Measurements from ENCODE around the gene SH2D3A.
A peak's percentile ranks its signal among the peaks of the same experiment; 100 is the strongest.

The SH2D3A gene

DNA sequence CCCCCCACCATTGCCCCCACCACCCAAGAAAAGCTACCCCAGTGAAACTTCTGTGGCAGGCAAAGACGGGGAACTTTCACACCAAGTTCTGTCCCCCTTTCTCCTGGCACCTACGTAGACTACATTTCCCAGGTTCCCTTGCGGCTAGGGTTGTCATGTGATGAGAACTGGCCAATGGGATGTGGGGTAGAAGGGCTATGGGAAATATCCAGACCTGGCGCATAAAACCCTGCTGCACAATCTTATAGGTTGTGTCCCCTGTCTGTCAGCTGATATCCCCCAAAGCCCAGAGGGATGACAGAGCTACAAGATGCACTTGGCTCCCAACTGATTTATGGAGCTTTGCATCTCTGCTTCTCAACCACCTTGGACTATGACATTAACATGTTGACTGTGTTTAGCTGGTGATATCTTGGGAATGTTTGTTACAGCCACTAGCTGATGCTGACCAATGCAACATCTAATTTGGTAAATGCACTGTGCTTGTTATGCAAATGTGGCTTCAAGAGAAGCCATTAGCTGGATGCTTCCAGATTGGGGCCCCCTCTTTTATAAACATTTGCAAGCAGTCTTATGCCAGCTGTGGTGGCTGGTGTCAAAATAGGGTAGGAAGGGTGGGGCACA is 6.1 kb downstream of the SH2D3A start:
- no peak overlapping the region for H3K4me3 ChIP-seq (ENCODE audit: low read depth, low read length)
- peak; percentile 37 for DNase-seq (ENCODE audit: low read depth)
- TF ChIP-seq MYC (IDR thresholded peaks at IDR 0.05; ENCODE audit: low read depth, low read length) = no peak
- TF ChIP-seq MAX (IDR thresholded peaks at IDR 0.05; ENCODE audit: low read depth, low read length) = peak; percentile 24; the same call in 1 of the 2 replicates
- TF ChIP-seq POLR2A (IDR thresholded peaks at IDR 0.05; ENCODE audit: extremely low read depth, insufficient read length) = no peak
- TF ChIP-seq, protein P1, sequence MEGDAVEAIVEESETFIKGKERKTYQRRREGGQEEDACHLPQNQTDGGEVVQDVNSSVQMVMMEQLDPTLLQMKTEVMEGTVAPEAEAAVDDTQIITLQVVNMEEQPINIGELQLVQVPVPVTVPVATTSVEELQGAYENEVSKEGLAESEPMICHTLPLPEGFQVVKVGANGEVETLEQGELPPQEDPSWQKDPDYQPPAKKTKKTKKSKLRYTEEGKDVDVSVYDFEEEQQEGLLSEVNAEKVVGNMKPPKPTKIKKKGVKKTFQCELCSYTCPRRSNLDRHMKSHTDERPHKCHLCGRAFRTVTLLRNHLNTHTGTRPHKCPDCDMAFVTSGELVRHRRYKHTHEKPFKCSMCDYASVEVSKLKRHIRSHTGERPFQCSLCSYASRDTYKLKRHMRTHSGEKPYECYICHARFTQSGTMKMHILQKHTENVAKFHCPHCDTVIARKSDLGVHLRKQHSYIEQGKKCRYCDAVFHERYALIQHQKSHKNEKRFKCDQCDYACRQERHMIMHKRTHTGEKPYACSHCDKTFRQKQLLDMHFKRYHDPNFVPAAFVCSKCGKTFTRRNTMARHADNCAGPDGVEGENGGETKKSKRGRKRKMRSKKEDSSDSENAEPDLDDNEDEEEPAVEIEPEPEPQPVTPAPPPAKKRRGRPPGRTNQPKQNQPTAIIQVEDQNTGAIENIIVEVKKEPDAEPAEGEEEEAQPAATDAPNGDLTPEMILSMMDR (IDR thresholded peaks at IDR 0.05; ENCODE audit: low read depth, low read length) = no peak

- no peak overlapping the region for H3K4me3 ChIP-seq (ENCODE audit: low read depth, low read length)
- TF ChIP-seq, protein P1 (IDR thresholded peaks at IDR 0.05; ENCODE audit: low read depth, low read length) = no peak
- TF ChIP-seq POLR2A (IDR thresholded peaks at IDR 0.05; ENCODE audit: extremely low read depth, insufficient read length) = no peak
- TF ChIP-seq MAX (IDR thresholded peaks at IDR 0.05; ENCODE audit: low read depth, low read length) = no peak
- TF ChIP-seq MYC (IDR thresholded peaks at IDR 0.05; ENCODE audit: low read depth, low read length) = no peak
- DNase-seq (ENCODE audit: low read depth) = no peak
These were observed 6.6 kb downstream of the SH2D3A start for GRCh38 chr19:6760606-6761005.

DNA sequence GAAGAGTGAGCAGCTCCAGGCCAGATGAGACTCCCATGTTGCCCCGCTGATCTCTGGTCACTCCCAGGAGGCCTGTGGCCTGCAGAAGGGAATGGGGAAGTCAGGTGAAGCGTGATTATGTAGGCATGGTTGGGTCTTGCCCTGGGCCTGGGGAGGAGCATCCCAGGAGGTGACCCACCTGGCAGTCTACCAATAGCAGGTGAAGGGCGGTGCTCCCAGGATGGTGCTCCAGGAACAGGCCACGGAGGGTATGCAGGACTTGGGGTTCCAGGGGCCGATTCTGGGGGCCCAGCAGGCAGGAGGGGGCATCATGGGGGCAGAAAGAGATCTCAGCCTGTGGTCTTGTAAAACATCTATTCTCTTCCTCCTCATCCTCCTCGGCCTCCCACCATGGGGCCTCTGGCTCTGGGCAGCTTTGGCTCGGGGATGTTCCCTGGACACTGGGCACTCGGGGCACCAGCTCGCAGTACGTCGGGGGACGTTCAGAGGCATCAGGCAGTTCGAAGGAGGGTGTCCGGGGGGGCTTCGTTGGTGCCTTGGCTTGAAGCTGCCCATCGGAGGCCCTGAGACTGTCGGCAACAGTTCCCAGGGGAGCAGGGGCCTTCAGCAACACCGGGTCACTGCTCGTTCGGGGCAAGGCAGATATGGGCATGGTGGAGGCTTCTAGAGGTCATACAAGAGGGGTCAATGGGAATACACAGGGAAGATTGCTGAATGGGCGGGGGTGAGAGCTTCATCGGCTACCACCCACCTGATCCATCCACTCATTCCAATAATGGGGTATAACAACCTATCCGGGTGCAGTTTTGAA is 12.4 kb downstream of the SH2D3A start:
- TF ChIP-seq MYC (IDR thresholded peaks at IDR 0.05; ENCODE audit: low read depth, low read length) = no peak
- TF ChIP-seq, protein P1 (IDR thresholded peaks at IDR 0.05; ENCODE audit: low read depth, low read length) = no peak
- TF ChIP-seq POLR2A (IDR thresholded peaks at IDR 0.05; ENCODE audit: extremely low read depth, insufficient read length) = no peak
- TF ChIP-seq MAX (IDR thresholded peaks at IDR 0.05; ENCODE audit: low read depth, low read length) = no peak
- no peak for DNase-seq (ENCODE audit: low read depth)
- H3K4me3 ChIP-seq (ENCODE audit: low read depth, low read length) = no peak overlapping the region

GRCh38 chr19:6754136-6754535 is 13.1 kb downstream of the SH2D3A start:
- TF ChIP-seq MAX (IDR thresholded peaks at IDR 0.05; ENCODE audit: low read depth, low read length) = no peak
- no peak for TF ChIP-seq MYC (IDR thresholded peaks at IDR 0.05; ENCODE audit: low read depth, low read length)
- no peak for TF ChIP-seq POLR2A (IDR thresholded peaks at IDR 0.05; ENCODE audit: extremely low read depth, insufficient read length)
- TF ChIP-seq, protein P1 (IDR thresholded peaks at IDR 0.05; ENCODE audit: low read depth, low read length) = no peak
- no peak for DNase-seq (ENCODE audit: low read depth)
- H3K4me3 ChIP-seq (ENCODE audit: low read depth, low read length) = no peak overlapping the region

- TF ChIP-seq, protein P1 (IDR thresholded peaks at IDR 0.05; ENCODE audit: low read depth, low read length) = no peak
- TF ChIP-seq POLR2A (IDR thresholded peaks at IDR 0.05; ENCODE audit: extremely low read depth, insufficient read length) (peak; percentile 53), MAX (IDR thresholded peaks at IDR 0.05; ENCODE audit: low read depth, low read length) (peak; percentile 97), MYC (IDR thresholded peaks at IDR 0.05; ENCODE audit: low read depth, low read length) (peak; percentile 98)
- DNase-seq (ENCODE audit: low read depth) = peak; percentile 90
- peak overlapping the region; percentile 34 for H3K4me3 ChIP-seq (ENCODE audit: low read depth, low read length)
These were observed 13.8 kb downstream of the SH2D3A start for GRCh38 chr19:6753178-6754031.
